Osteoblast (primary cell): ENCODE measurements around the gene TACR2. TPM values are rescaled to one million over a fixed set of nuclear protein-coding genes. Genes with fewer than 3 reads are reported as not detected.

Source experiments
- DNase-seq: peaks from one replicate; pipeline ENCODE4 v3.0.0; 2011; ENCODE audit warnings: low spot score, mixed read lengths; ENCODE audit not compliant: insufficient read length; ENCODE audit errors: missing footprints
- H2AFZ ChIP-seq: 2 replicates; pipeline ENCODE4 v1.6.0; 2011; ENCODE audit warnings: mild to moderate bottlenecking, low read length
- H3K27ac ChIP-seq: 2 replicates; pipeline ENCODE4 v1.5.1; 2011; ENCODE audit warnings: mild to moderate bottlenecking, low read depth, low read length, moderate library complexity
- H3K27me3 ChIP-seq: 2 replicates; pipeline ENCODE4 v1.6.0; 2012; ENCODE audit warnings: mild to moderate bottlenecking, control low read depth, inconsistent platforms, low read length, moderate library complexity; ENCODE audit not compliant: insufficient read depth
- H3K36me3 ChIP-seq: 2 replicates; pipeline ENCODE4 v1.5.1; 2011; ENCODE audit warnings: mild to moderate bottlenecking, low read length, control low read depth, moderate library complexity; ENCODE audit not compliant: insufficient read depth
- H3K4me1 ChIP-seq: 2 replicates; pipeline ENCODE4 v1.5.1; 2011; ENCODE audit warnings: mild to moderate bottlenecking, low read length, control low read depth, moderate library complexity; ENCODE audit not compliant: insufficient read depth
- H3K4me2 ChIP-seq: 2 replicates; pipeline ENCODE4 v1.6.0; 2011; ENCODE audit warnings: mild to moderate bottlenecking, low read length; ENCODE audit not compliant: insufficient read depth
- H3K4me3 ChIP-seq: fragments of 200-600 bp; sonication (generic); 3 replicates; pipeline ENCODE4 v1.5.1; 2012; ENCODE audit warnings: mild to moderate bottlenecking, low read length, inconsistent platforms; ENCODE audit not compliant: insufficient read depth
- H3K79me2 ChIP-seq: 2 replicates; pipeline ENCODE4 v1.6.0; 2012; ENCODE audit warnings: mild to moderate bottlenecking, low read length, control low read depth, inconsistent platforms; ENCODE audit not compliant: insufficient read depth
- H3K9me3 ChIP-seq: 2 replicates; pipeline ENCODE4 v1.5.1; 2011; ENCODE audit warnings: low read depth, low read length, control low read depth
- H4K20me1 ChIP-seq: 2 replicates; pipeline ENCODE4 v1.6.0; 2012; ENCODE audit warnings: mild to moderate bottlenecking, low read length, control low read depth; ENCODE audit not compliant: insufficient read depth
- total RNA-seq: library from RNA; depleted of rRNA; stranded (reverse); fragments of >200 nt; gene quantifications from 2 replicates; pipeline ENCODE4 v1.2.3, GENCODE V29; 2012
- TF ChIP-seq, protein P1 (sequence below): IDR thresholded peaks from 2 replicates; pipeline ENCODE4 v1.5.1; 2011; ENCODE audit warnings: mild to moderate bottlenecking, low read depth, low read length, moderate library complexity; ENCODE audit errors: extremely low read depth

The TACR2 gene
- total RNA-seq, 1 donor = 0.36 TPM

DNA sequence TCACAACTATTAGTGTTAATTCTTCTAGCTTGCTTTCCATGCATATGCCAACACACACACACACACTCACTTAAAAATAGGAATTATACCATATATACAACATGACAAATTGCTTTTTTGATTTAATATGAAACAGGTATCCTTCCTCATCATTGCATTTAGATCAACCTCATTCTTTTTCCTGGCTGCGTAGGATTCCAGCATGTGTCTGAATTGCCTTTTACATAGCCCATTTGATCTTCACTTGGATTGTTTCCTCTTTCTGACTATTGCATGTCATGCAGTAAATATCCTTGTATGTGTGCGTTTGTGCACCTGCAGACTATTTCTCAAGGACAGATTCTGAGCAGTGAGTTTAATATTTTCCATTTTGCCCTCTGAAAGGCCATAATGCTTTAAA lies 28.2 kb downstream of the TACR2 start:
- no peak overlapping the region for H3K4me3 ChIP-seq
- TF ChIP-seq, protein P1, sequence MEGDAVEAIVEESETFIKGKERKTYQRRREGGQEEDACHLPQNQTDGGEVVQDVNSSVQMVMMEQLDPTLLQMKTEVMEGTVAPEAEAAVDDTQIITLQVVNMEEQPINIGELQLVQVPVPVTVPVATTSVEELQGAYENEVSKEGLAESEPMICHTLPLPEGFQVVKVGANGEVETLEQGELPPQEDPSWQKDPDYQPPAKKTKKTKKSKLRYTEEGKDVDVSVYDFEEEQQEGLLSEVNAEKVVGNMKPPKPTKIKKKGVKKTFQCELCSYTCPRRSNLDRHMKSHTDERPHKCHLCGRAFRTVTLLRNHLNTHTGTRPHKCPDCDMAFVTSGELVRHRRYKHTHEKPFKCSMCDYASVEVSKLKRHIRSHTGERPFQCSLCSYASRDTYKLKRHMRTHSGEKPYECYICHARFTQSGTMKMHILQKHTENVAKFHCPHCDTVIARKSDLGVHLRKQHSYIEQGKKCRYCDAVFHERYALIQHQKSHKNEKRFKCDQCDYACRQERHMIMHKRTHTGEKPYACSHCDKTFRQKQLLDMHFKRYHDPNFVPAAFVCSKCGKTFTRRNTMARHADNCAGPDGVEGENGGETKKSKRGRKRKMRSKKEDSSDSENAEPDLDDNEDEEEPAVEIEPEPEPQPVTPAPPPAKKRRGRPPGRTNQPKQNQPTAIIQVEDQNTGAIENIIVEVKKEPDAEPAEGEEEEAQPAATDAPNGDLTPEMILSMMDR = no peak
- H3K4me2 ChIP-seq = no peak overlapping the region
- DNase-seq = no peak
- H2AFZ ChIP-seq = no peak overlapping the region
- H4K20me1 ChIP-seq = peaks cover 14% of the 10 kb centered on the region
- H3K36me3 ChIP-seq = peaks cover 76% of the 10 kb centered on the region
- H3K27me3 ChIP-seq = no peaks in the 10 kb centered on the region
- H3K27ac ChIP-seq = no peak overlapping the region
- H3K79me2 ChIP-seq = peaks cover 25% of the 10 kb centered on the region
- H3K9me3 ChIP-seq = no peaks in the 10 kb centered on the region
- peaks cover 17% of the 10 kb centered on the region for H3K4me1 ChIP-seq

DNA sequence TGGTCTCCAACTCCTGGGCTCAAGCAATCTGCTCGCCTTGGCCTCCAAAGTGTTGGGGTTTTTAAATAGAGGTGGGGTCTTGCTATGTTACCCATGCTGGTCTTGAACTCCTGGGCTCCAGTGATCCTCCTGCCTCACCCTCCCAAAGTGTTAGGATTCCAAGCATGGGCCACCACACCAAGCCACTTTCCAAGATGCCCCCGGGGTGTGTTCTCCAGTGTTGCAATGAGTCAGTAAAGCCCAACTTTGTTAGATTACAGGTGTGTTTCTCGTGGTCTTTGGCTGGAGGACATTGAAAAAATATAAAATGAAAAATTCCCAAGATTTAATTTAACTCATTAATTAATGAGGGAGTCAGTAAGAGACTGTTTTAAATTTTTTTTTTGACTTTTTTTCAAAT lies 29.2 kb downstream of the TACR2 start:
- Histone ChIP-seq H3K4me2 (no peak overlapping the region), H3K36me3 (peaks cover 71% of the 10 kb centered on the region), H3K79me2 (peaks cover 25% of the 10 kb centered on the region), H3K9me3 (no peaks in the 10 kb centered on the region), H3K4me1 (peaks cover 26% of the 10 kb centered on the region), H3K27ac (no peak overlapping the region), H4K20me1 (peaks cover 18% of the 10 kb centered on the region), H3K27me3 (no peaks in the 10 kb centered on the region), H3K4me3 (no peak overlapping the region), H2AFZ (no peak overlapping the region)
- DNase-seq = no peak
- TF ChIP-seq, protein P1 = no peak

DNA sequence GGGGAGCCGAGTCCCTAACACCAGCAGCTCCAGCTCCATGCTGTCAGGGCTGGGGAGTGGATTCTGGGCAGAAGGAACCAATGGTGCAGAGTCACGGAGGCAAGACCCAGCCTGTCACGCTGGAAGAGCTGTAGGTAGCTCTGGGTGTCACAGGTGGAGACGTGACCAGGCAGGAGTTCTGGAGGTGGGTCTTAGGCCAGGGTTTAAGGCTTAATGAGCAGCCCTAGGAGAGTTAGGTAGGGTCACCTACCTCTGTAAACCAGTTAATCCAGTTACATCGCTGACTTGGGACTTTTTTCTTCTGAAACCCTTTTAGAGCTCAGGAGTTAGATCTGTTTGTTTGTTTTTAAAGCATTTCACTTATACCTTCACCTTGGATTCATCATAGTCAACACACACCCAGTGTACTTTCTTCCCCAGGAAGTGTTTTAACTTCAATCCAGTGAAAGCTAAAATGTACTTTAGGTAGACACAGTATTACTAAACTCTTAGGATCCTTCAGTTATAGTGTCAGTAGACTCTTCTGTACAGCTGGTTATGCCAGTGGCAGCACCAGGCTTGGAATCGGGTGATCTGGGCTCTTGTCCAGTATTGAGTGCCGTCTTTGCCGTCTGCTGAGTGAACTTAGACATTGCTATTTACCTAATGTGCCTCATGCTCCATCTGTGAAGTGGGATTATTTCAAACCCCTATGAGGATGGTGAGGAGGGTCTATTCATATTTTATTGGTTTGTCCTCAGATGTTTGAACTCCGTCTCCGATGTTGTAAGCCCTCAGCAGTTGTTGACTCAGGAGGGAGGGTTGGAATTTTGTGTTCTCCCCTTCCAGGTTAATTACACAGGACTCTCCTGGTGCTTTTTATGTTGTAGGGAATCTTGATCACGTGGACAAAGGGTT lies 31.0 kb downstream of the TACR2 start:
- Histone ChIP-seq H4K20me1 (peaks cover 20% of the 10 kb centered on the region), H3K27me3 (no peaks in the 10 kb centered on the region), H3K36me3 (peaks cover 55% of the 10 kb centered on the region), H3K4me2 (no peak overlapping the region), H3K27ac (no peak overlapping the region), H2AFZ (no peak overlapping the region), H3K4me1 (peaks cover 26% of the 10 kb centered on the region), H3K79me2 (peaks cover 25% of the 10 kb centered on the region), H3K4me3 (no peak overlapping the region), H3K9me3 (no peaks in the 10 kb centered on the region)
- TF ChIP-seq, protein P1 = no peak
- DNase-seq = peak; percentile 23

DNA sequence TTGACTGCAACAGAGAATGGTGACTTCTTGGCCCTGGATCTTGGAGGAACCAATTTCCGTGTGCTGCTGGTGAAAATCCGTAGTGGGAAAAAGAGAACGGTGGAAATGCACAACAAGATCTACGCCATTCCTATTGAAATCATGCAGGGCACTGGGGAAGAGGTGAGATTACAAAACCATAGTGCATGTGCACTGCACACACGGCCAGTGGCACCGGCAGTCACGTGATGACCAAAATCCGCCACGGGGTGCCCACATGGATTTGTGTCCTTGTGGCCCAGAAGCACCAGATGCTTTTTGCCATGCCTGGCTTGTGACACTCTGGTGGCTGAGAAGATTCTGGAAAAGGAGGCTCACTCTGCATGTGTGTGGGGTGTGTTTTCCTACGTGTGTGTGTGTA lies 32.4 kb downstream of the TACR2 start:
- TF ChIP-seq, protein P1 = no peak
- DNase-seq = peak; percentile 14

More for the DNA sequence above, 32.4 kb downstream of the TACR2 start:
- no peak overlapping the region for H2AFZ ChIP-seq
- H3K4me3 ChIP-seq = no peak overlapping the region
- peaks cover 20% of the 10 kb centered on the region for H4K20me1 ChIP-seq
- H3K36me3 ChIP-seq = peaks cover 63% of the 10 kb centered on the region
- peaks cover 21% of the 10 kb centered on the region for H3K4me1 ChIP-seq
- H3K27me3 ChIP-seq = no peaks in the 10 kb centered on the region
- no peaks in the 10 kb centered on the region for H3K9me3 ChIP-seq
- no peak overlapping the region for H3K4me2 ChIP-seq
- H3K27ac ChIP-seq = peak overlapping the region; percentile 91
- peaks cover 30% of the 10 kb centered on the region for H3K79me2 ChIP-seq
